K562 (cell line): ENCODE data around the gene IGDCC3. TPM values are rescaled to one million over a fixed set of nuclear protein-coding genes. Genes with fewer than 3 reads are reported as not detected.

Source experiments
- ATAC-seq: fragments of 200-7000 bp; cut with Tn5 transposase; 3 replicates; pipeline ENCODE4 v1.9.1; 2020; ENCODE audit warnings: moderate library complexity
- BruUV-seq: library from RNA; stranded (reverse); fragments of 400-500 nt; replicated peaks from 2 replicates; lab custom pipeline; 2021; lab: Mats Ljungman, UMichigan
- CTCF ChIA-PET: fragments of 300-600 bp; formaldehyde crosslinking; extraction: SDS; loops from one replicate; lab custom pipeline; 2021; ENCODE audit warnings: low intra/inter-chr PET ratio; lab: Yijun Ruan, JAX
- POLR2A ChIA-PET: fragments of 300-600, 350-650 bp; sonication (Branson Sonifier 250); formaldehyde crosslinking; extraction: SDS; loops from one replicate; lab custom pipeline; 2021; ENCODE audit warnings: antibody characterized with exemption, inconsistent platforms; lab: Yijun Ruan, JAX
- DNase-seq, 4 experiments: peaks; one replicate each; pipeline versions ENCODE4 v3.0.0 to v3.0.0-alpha.2; 2011 to 2018; ENCODE audit warnings: low spot score in 3 of 4, mixed read lengths in 3 of 4; ENCODE audit errors: extremely low read depth in 1 of 4
- FAIRE-seq: peaks from 2 replicates; lab custom pipeline; 2011; peaks lifted over from hg19 to GRCh38; lab: Jason Lieb, UNC
- H2AFZ ChIP-seq: 2 replicates; pipeline ENCODE4 v1.6.0; 2011; ENCODE audit warnings: low read depth, low read length, control low read depth, inconsistent platforms
- H3K27ac ChIP-seq: fragments of 200-600 bp; 3 replicates; pipeline ENCODE4 v1.8.0; 2011; ENCODE audit warnings: low read depth, mild to moderate bottlenecking, control low read depth, inconsistent platforms, low read length, moderate library complexity, mixed read lengths; ENCODE audit errors: extremely low read depth
- H3K27me3 ChIP-seq, 2 experiments: fragments of 300-600 bp in 1 of 2; 2 replicates in 1 of 2; 3 replicates in 1 of 2; pipeline versions ENCODE4 v1.6.0 to v1.8.0; 2011; ENCODE audit warnings: inconsistent platforms in 2 of 2, low read length in 2 of 2, mild to moderate bottlenecking in 1 of 2, mixed read lengths in 1 of 2, moderate library complexity in 1 of 2; ENCODE audit not compliant: control insufficient read depth in 2 of 2, insufficient read depth in 2 of 2
- H3K36me3 ChIP-seq: fragments of 300-600 bp; 3 replicates; pipeline ENCODE4 v1.8.0; 2011; ENCODE audit warnings: mild to moderate bottlenecking, low read length, inconsistent platforms; ENCODE audit not compliant: control insufficient read depth, insufficient read depth
- H3K4me1 ChIP-seq, 2 experiments: fragments of 200-600 bp in 1 of 2; replicated peaks in 1 of 2; 2 replicates in 1 of 2; 3 replicates in 1 of 2; pipeline versions ENCODE4 v1.5.1 to v1.8.0; 2011; ENCODE audit warnings: inconsistent platforms in 2 of 2, low read length in 2 of 2, mild to moderate bottlenecking in 1 of 2, mixed read lengths in 1 of 2, moderate library complexity in 1 of 2; ENCODE audit not compliant: control insufficient read depth in 2 of 2, insufficient read depth in 2 of 2
- H3K4me2 ChIP-seq: 2 replicates; pipeline ENCODE4 v1.6.1; 2011; ENCODE audit warnings: low read length, control low read depth, inconsistent platforms, mixed read lengths; ENCODE audit not compliant: insufficient read depth
- H3K4me3 ChIP-seq: fragments of 200-600 bp; sonication (generic), shearing (Covaris generic); 2 replicates; pipeline ENCODE4 v1.5.1; 2016; ENCODE audit warnings: control low read depth, inconsistent platforms
- H3K79me2 ChIP-seq: fragments of 200-600 bp; 3 replicates; pipeline ENCODE4 v1.8.0; 2011; ENCODE audit warnings: low read length, inconsistent platforms; ENCODE audit not compliant: control insufficient read depth, insufficient read depth
- H3K9ac ChIP-seq, 2 experiments: 2 replicates each; pipeline versions ENCODE4 v1.6.0 to v1.6.1; 2011; ENCODE audit warnings: low read depth in 2 of 2, low read length in 2 of 2, control low read depth in 1 of 2, inconsistent platforms in 1 of 2, mild to moderate bottlenecking in 1 of 2, mixed read lengths in 1 of 2; ENCODE audit not compliant: insufficient read depth in 1 of 2
- H3K9me1 ChIP-seq: one replicate; pipeline ENCODE4 v1.6.0; 2011; ENCODE audit warnings: inconsistent platforms, mild to moderate bottlenecking, low read length, moderate library complexity; ENCODE audit not compliant: control insufficient read depth, insufficient read depth
- H3K9me3 ChIP-seq: replicated peaks from 2 replicates; pipeline ENCODE4 v1.5.1; 2011; ENCODE audit warnings: low read depth, low read length, inconsistent platforms; ENCODE audit not compliant: control insufficient read depth, insufficient read depth
- H4K20me1 ChIP-seq: replicated peaks from 2 replicates; pipeline ENCODE4 v1.6.1; 2011; ENCODE audit warnings: low read length, inconsistent platforms, mixed read lengths; ENCODE audit not compliant: control insufficient read depth, insufficient read depth
- CBX2 ChIP-seq: fragments of 200-600 bp; sonication (generic); IDR thresholded peaks from one replicate; pipeline ENCODE4 v1.6.1; 2012; ENCODE audit warnings: mild to moderate bottlenecking, low read length, inconsistent platforms; ENCODE audit not compliant: insufficient read depth, poor library complexity, severe bottlenecking
- ERF ChIP-seq: fragments of 450-650 bp; formaldehyde crosslinking; IDR thresholded peaks from 2 replicates; pipeline ENCODE4 v1.4.0; 2020; ENCODE audit warnings: mild to moderate bottlenecking, mixed read lengths
- FIP1L1 ChIP-seq: fragments of 200-400 bp; formaldehyde crosslinking; IDR thresholded peaks from 2 replicates; pipeline ENCODE4 v1.6.1; 2018; ENCODE audit warnings: mild to moderate bottlenecking, low read depth, low read length; ENCODE audit not compliant: poor library complexity, severe bottlenecking
- HDAC1 ChIP-seq, 2 experiments: fragments of 450-650 bp; IDR thresholded peaks; 2 replicates each; pipeline ENCODE4 v1.6.1; 2016 to 2017; ENCODE audit warnings: inconsistent platforms in 1 of 2, mild to moderate bottlenecking in 1 of 2, moderate library complexity in 1 of 2
- MEF2D ChIP-seq: conservative IDR thresholded peaks from 2 replicates; pipeline ENCODE4 v1.6.1; 2016; ENCODE audit warnings: low read depth, missing genetic modification characterization, missing compliant biosample characterization
- MTA2 ChIP-seq: fragments of 450-650 bp; IDR thresholded peaks from 2 replicates; pipeline ENCODE4 v1.6.1; 2016; ENCODE audit warnings: low read depth
- NFXL1 ChIP-seq: fragments of 450-650 bp; formaldehyde crosslinking; IDR thresholded peaks from 2 replicates; pipeline ENCODE4 v1.4.0; 2021; ENCODE audit warnings: mild to moderate bottlenecking
- NONO ChIP-seq, 2 experiments: fragments of 200-400 bp in 1 of 2; fragments of 450-650 bp in 1 of 2; formaldehyde crosslinking in 1 of 2; IDR thresholded peaks; 2 replicates each; pipeline ENCODE4 v1.6.1; 2017; ENCODE audit warnings: low read depth in 2 of 2, mild to moderate bottlenecking in 2 of 2, moderate library complexity in 2 of 2, low read length in 1 of 2
- SLC30A9 ChIP-seq: fragments of 250-450 bp; sonication (Bioruptor Pico); IDR thresholded peaks from 2 replicates; pipeline ENCODE4 v1.8.0; 2022; ENCODE audit warnings: mild to moderate bottlenecking, moderate library complexity
- TBP ChIP-seq: optimal IDR thresholded peaks from 2 replicates; pipeline ENCODE3; 2011; ENCODE audit warnings: low read depth, low read length, improper control_type of control experiment
- TRIM25 ChIP-seq: fragments of 450-650 bp; IDR thresholded peaks from 2 replicates; pipeline ENCODE4 v1.7.0; 2016; ENCODE audit warnings: borderline replicate concordance
- USF2 ChIP-seq: sonication (generic); formaldehyde crosslinking; IDR thresholded peaks from 2 replicates; pipeline ENCODE4 v1.5.0; 2020; ENCODE audit warnings: missing genetic modification reagents
- ZBTB11 ChIP-seq, 3 experiments: fragments of 200-800 bp in 1 of 3; fragments of 250-450 bp in 1 of 3; fragments of 450-650 bp in 1 of 3; sonication (Bioruptor Pico) in 1 of 3; sonication (Bioruptor generic) in 1 of 3; formaldehyde crosslinking in 1 of 3; IDR thresholded peaks; 2 replicates each; pipeline versions ENCODE4 v1.6.1 to v1.8.0; 2016 to 2022; ENCODE audit warnings: mild to moderate bottlenecking in 2 of 3, missing genetic modification characterization in 2 of 3, missing compliant biosample characterization in 1 of 3, moderate library complexity in 1 of 3
- ZNF124 ChIP-seq: sonication (generic); formaldehyde crosslinking; IDR thresholded peaks from 2 replicates; pipeline ENCODE4 v1.8.1; 2022; ENCODE audit warnings: missing genetic modification reagents
- ZNF507 ChIP-seq: conservative IDR thresholded peaks from 2 replicates; pipeline ENCODE4 v1.6.1; 2017; ENCODE audit warnings: missing genetic modification characterization, missing compliant biosample characterization
- ZNF589 ChIP-seq: fragments of 200-800 bp; sonication (Bioruptor generic); IDR thresholded peaks from 2 replicates; pipeline ENCODE4 v1.6.1; 2016; ENCODE audit warnings: low read depth, missing genetic modification characterization, missing compliant biosample characterization
- WGBS: fragments of 100-300 bp; shearing (Covaris generic); methylation state at CpG from one replicate; pipeline ENCODE4 v1.1.6; 2016; ENCODE audit warnings: low coverage, mixed read lengths; ENCODE audit not compliant: insufficient coverage; ENCODE audit errors: missing lambda C conversion rate; 5-methylcytosine and 5-hydroxymethylcytosine counted together
- in situ Hi-C: fragments of 300-500 bp; cut with MboI; formaldehyde crosslinking; loops from 4 replicates; pipeline ENCODE4 v1.15.0; 2018; ENCODE audit warnings: inconsistent platforms, mixed read lengths
- intact Hi-C: fragments of 100-400 bp; cut with micrococcal nuclease; formaldehyde crosslinking; loops from 2 replicates; pipeline ENCODE4 v1.14.2; 2022
- polyA plus RNA-seq, 8 experiments: library from polyadenylated mRNA; depleted of rRNA in 4 of 8; stranded (reverse) in 5 of 8; unstranded in 3 of 8; fragments of >200 nt; fragmentation: Nextera tagmentation in 2 of 8; fragmentation: Illumina TruSeq in 1 of 8; extraction: Ambion mirVana in 2 of 8; extraction: Trizol in 1 of 8; gene quantifications; 2 replicates each; pipeline versions ENCODE4 v1.2.1 to v1.2.3, GENCODE V29; 2011 to 2014; ENCODE audit warnings: inconsistent platforms in 1 of 8, missing spikeins in 1 of 8
- total RNA-seq, 7 experiments: library from RNA; depleted of rRNA in 6 of 7; stranded (reverse); fragments of >200 nt in 6 of 7; fragmentation: Illumina TruSeq in 2 of 7; extraction: Trizol in 2 of 7; gene quantifications; 2 replicates each; pipeline versions ENCODE4 v1.2.1 to v1.2.3, GENCODE V29; 2011 to 2021; ENCODE audit warnings: low replicate concordance in 1 of 7

The IGDCC3 gene
- total and polyA plus RNA-seq, 9 of the 15 experiments (the other 6 are each of a cell fraction or from before 2014, with no cell fraction given), result not detected

- no peaks in the 10 kb centered on the region; the same call in none of the 2 replicates for H4K20me1 ChIP-seq
- H3K79me2 ChIP-seq, result no peaks in the 10 kb centered on the region
- WGBS, result 2% methylated on average over 11 of the region's 13 CpGs
- no peaks in the 10 kb centered on the region for H3K9me3 ChIP-seq
- no peak overlapping the region for H2AFZ ChIP-seq
- POLR2A ChIA-PET, result interaction anchor here (0.6 to 3.3 kb wide), 2 partner anchors 43 to 88 kb away, joined by 3 to 24 read pairs; partner anchors contain the start of gene RNU5B-1
- H3K27ac ChIP-seq, result no peak overlapping the region
- no peak overlapping the region for H3K9ac ChIP-seq
- H3K27me3 ChIP-seq, result peaks cover 57 to 85% of the 10 kb centered on the region in 2 experiments
- no peak for FAIRE-seq
- no peak overlapping the region for H3K4me3 ChIP-seq
- H3K4me2 ChIP-seq, result no peak overlapping the region
- H3K4me1 ChIP-seq, result peaks cover 0 to 9% of the 10 kb centered on the region in 2 experiments; a peak in 1 of 5 replicates
- BruUV-seq, result no TSS peak
- intact Hi-C loops, result no loop called here
- H3K9me1 ChIP-seq, result no peaks in the 10 kb centered on the region
- in situ Hi-C loops, result no loop called here
- DNase-seq, result peak in 3 of 4 experiments; percentile 40 to 57 (median 57)
- peak; percentile 49 for ATAC-seq
- CTCF ChIA-PET, result no interaction called here
- H3K36me3 ChIP-seq, result no peaks in the 10 kb centered on the region
- TF ChIP-seq ZNF124 (CRISPR knock-in tag) (no peak), ZNF589 (CRISPR knock-in tag) (no peak), MTA2 (no peak), FIP1L1 (no peak), MEF2D (tag) (no peak), HDAC1 (IDR thresholded peaks at IDR 0.05) (no peak), SLC30A9 (CRISPR knock-in tag) (no peak), ZNF507 (tag) (no peak), ZBTB11 (CRISPR knock-in tag; IDR thresholded peaks at IDR 0.05) (no peak), NONO (IDR thresholded peaks at IDR 0.05; ENCODE audit: low read depth in 2 of 2, low read length in 1 of 2) (no peak), TRIM25 (no peak), CBX2 (no peak), ERF (no peak), USF2 (CRISPR knock-in tag) (no peak), NFXL1 (CRISPR knock-in tag) (no peak), TBP (no peak)
Measured at GRCh38 chr15:65393091-65393490, 15.3 kb upstream of the IGDCC3 start.
